OCI-LY1 (cell line): Measurements from ENCODE around the gene WDR70.
"Not testable (repeated sequence)": the region's sequence is repeated elsewhere in the genome, so short reads cannot be mapped to it uniquely, and the experiment has no call there.

Source experiments
- CTCF ChIP-seq: fragments of 200-600 bp; sonication (generic), shearing (Covaris generic); IDR thresholded peaks from 2 replicates; pipeline ENCODE4 v1.5.1; 2017; ENCODE audit warnings: mild to moderate bottlenecking, antibody characterized with exemption, low read length, moderate library complexity, mixed read lengths
- EZH2 ChIP-seq: fragments of 200-600 bp; sonication (generic), shearing (Covaris generic); IDR thresholded peaks from 2 replicates; pipeline ENCODE4 v1.8.0; 2017; ENCODE audit warnings: borderline replicate concordance, mixed run types, mild to moderate bottlenecking, antibody characterized with exemption, low read length, moderate library complexity, mixed read lengths

- TF ChIP-seq CTCF, EZH2: not testable (repeated sequence)
These were observed 102.3 kb downstream of the WDR70 start for GRCh38 chr5:37481395-37481794.
